ENCODE results near the gene RTP5.
"Not testable (repeated sequence)": the region's sequence is repeated elsewhere in the genome, so short reads cannot be mapped to it uniquely, and the experiment has no call there.

The RTP5 gene

DNA sequence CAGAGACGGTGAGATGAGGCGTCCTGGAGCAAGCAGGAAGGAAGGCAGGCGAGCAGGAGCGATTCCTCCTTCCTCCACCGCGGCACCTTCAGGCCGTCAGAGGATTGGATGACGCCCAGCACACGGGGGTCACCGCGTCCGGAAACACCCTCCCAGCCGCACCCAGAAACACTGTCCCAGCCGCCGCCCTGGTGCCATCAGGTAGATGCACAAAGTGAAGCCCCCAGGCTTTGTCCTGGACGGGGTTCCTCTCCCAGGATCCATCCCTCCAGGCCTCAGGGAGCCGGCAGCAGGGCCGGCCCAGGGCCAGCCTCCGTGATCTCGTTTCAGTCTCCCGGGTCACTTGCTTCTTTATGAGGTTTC is 31.5 kb downstream of the RTP5 start:
- 88 to 91% methylated on average over 17 of the region's 21 CpGs for WGBS, 2 experiments (ENCODE audit: insufficient coverage in 2 of 2)
- no peak overlapping the region for H3K27ac ChIP-seq (ENCODE audit: low read depth, low read length, severe bottlenecking)
- H3K36me3 ChIP-seq (ENCODE audit: control insufficient read depth, insufficient read depth, low read length), result no peaks in the 10 kb centered on the region
- H3K4me3 ChIP-seq (ENCODE audit: extremely low read depth, insufficient read depth, low read length, poor library complexity, severe bottlenecking), result no peak overlapping the region
- peaks cover 12% of the 10 kb centered on the region for H3K4me1 ChIP-seq (ENCODE audit: control insufficient read depth, insufficient read depth, low read length, poor library complexity, severe bottlenecking)
- H3K9me3 ChIP-seq (ENCODE audit: control insufficient read depth, low read length), result no peaks in the 10 kb centered on the region

DNA sequence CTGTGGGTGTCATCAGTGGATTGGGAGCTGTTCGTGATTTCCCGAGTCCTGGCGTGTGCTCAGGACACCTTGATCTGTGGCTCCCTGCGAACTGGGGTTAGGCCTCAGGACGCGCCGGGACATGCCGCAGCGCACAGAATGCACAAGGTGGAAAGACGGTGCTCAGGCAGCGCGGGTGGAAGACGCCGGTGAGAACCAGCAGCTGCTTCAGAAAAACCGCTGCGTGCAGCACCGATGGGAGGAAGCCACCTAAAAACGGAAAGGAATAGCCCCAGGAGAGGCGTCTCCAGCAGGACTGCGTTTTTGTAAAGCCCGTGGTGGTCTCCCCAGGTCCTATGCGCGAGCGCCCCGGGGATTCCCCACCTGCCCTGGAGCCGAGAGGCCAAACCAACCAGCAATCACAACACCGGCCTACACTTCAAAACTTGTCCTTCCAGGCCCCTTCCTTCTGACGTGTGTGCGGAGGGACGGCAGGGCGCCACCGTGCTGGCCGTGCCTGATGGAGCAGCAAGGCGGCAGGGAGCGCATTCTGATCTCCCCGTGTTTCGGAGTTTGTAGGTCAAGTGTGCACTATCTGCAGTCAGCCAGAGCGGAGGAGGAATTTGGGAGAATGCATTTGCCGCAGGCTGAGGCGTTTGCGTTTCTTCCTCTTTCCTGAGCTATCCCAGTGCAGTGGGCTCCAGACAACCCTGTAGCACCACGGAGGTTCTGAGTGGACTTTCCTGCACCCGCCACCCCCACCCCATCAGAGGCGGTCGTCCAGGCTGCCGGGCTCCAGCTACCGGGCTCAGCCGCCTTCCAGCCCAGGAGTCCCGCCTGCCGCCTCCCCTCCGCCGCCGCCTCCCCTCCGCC is 32.2 kb downstream of the RTP5 start:
- Histone ChIP-seq H3K4me1 (ENCODE audit: control insufficient read depth, insufficient read depth, low read length, poor library complexity, severe bottlenecking) (peaks cover 12% of the 10 kb centered on the region), H3K27ac (ENCODE audit: low read depth, low read length, severe bottlenecking) (no peak overlapping the region), H3K9me3 (ENCODE audit: control insufficient read depth, low read length) (no peaks in the 10 kb centered on the region), H3K4me3 (ENCODE audit: extremely low read depth, insufficient read depth, low read length, poor library complexity, severe bottlenecking) (peak overlapping the region; percentile 14), H3K36me3 (ENCODE audit: control insufficient read depth, insufficient read depth, low read length) (no peaks in the 10 kb centered on the region)
- WGBS, 2 experiments (ENCODE audit: insufficient coverage in 2 of 2), result 43 to 50% methylated on average over 34 to 41 of the region's 54 CpGs

DNA sequence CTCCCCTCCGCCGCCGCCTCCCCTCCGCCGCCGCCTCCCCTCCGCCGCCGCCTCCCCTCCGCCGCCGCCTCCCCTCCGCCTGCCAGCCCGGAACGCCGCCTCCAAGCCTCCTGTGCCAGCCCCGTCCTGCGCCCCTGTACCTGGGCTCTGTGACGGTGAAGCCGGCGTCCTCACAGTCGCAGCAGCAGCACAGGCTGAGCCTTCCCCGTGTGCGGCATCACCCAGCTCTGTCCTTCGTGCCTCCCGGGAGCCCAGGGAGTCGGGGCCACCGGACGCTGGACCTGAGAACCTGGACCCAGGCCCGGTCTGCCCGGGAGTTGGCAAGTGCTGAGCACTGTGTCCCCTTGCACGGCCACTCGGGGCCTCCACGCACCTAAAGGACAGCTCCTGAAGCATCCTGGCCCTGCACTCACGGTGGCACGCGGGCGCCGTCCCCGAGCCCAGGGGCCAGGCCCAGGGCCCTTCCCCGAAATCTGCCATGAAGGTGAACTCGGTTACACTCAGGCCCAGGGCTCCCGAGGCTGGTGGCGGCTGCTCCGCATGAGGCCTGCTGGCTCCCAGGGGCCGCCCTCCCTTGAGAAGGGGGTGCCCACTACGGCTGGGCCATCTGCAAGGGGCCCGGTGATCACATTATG is 32.9 kb downstream of the RTP5 start:
- WGBS, 2 experiments (ENCODE audit: insufficient coverage in 2 of 2), result 51 to 56% methylated on average over 28 to 30 of the region's 48 CpGs

DNA sequence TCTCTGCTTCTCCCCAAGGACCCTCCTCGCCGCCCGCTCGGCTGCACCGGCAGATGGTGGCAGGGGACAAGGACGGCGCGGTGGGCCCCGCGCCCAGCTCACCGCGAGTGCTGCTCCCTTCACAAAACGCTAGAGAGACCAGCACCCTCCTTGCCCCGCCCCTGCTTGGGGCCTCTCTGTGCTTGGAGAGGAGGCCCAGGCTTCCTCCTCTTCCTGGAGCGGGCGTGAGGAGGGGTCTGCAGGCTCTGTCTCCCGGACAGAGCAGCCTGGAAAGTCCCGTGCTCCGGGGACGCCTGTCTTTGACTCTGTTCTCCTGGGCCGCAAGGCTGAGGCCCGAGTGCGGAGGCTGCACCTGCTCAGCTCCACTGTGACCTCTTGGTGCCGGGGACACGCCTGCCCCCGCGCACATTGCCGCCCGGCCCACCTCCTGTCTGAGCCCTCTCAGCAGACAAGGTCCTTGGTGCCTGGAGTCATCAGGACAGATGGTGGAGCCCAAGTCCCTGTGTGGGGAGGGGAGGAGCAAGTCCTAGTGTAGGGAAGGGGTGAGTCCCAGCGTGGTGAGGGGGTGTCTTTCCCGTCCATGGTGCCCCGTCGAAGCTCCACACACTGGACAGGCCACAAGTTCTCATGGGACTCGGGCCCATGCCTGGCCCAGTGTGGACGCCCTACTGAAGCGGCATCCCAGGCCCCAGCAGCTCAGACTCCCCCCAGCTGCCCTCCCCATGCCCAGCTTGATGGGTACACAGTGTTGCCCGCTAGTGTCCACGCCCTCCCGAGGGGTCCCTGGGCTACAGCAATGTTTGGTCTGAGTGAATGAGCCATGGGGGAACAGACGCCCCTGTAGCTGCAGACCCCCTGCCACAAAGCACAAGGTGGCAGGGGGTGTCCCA is 33.8 kb downstream of the RTP5 start:
- WGBS, 2 experiments (ENCODE audit: insufficient coverage in 2 of 2), result 92% methylated on average over 37 to 40 of the region's 40 CpGs
- H3K27ac ChIP-seq (ENCODE audit: low read depth, low read length, severe bottlenecking), result no peak overlapping the region
- H3K4me3 ChIP-seq (ENCODE audit: extremely low read depth, insufficient read depth, low read length, poor library complexity, severe bottlenecking), result no peak overlapping the region
- H3K9me3 ChIP-seq (ENCODE audit: control insufficient read depth, low read length), result no peaks in the 10 kb centered on the region
- H3K4me1 ChIP-seq (ENCODE audit: control insufficient read depth, insufficient read depth, low read length, poor library complexity, severe bottlenecking), result peaks cover 12% of the 10 kb centered on the region
- no peaks in the 10 kb centered on the region for H3K36me3 ChIP-seq (ENCODE audit: control insufficient read depth, insufficient read depth, low read length)

More for the DNA sequence above, 32.9 kb downstream of the RTP5 start:
- Histone ChIP-seq H3K36me3 (ENCODE audit: control insufficient read depth, insufficient read depth, low read length) (no peaks in the 10 kb centered on the region), H3K4me3 (ENCODE audit: extremely low read depth, insufficient read depth, low read length, poor library complexity, severe bottlenecking) (no peak overlapping the region), H3K9me3 (ENCODE audit: control insufficient read depth, low read length) (no peaks in the 10 kb centered on the region), H3K4me1 (ENCODE audit: control insufficient read depth, insufficient read depth, low read length, poor library complexity, severe bottlenecking) (peaks cover 12% of the 10 kb centered on the region), H3K27ac (ENCODE audit: low read depth, low read length, severe bottlenecking) (no peak overlapping the region)

DNA sequence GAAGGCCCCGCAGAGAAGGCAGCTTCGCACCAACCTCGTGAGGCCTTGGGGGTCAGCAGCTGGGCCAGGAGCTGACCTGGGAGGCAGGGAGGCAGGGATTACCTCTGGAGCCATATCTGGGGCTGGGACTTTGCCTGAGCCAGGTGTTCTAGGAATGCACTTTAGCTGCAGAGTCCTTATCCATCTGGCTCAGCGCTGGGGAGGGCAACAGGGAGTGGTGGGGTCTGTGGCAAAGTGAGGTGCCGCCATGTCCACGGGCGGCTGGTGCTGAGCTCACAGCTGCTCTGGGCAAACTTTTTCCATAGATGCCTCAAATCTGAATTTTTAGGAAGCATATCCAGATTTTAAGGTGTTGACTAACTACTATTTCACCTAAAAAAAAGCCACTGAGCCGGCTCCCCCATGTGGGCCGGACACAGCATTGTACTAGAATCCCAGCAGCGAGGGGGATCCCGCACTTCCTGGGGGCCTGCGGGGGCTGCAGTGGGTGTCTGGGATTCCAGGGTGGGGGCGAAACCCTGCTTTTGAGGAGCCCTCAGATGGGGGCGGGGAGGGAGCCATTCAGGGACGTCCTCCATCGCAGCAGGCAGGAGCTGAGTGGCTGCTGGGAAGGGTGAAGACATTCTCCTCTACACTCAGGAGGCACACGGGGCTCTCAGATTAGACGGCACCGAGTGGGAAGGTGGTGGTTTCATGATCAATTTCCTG is 34.6 kb downstream of the RTP5 start:
- H3K36me3 ChIP-seq (ENCODE audit: control insufficient read depth, insufficient read depth, low read length), result no peaks in the 10 kb centered on the region
- peaks cover 12% of the 10 kb centered on the region for H3K4me1 ChIP-seq (ENCODE audit: control insufficient read depth, insufficient read depth, low read length, poor library complexity, severe bottlenecking)
- H3K4me3 ChIP-seq (ENCODE audit: extremely low read depth, insufficient read depth, low read length, poor library complexity, severe bottlenecking), result no peak overlapping the region
- no peak overlapping the region for H3K27ac ChIP-seq (ENCODE audit: low read depth, low read length, severe bottlenecking)
- H3K9me3 ChIP-seq (ENCODE audit: control insufficient read depth, low read length), result no peaks in the 10 kb centered on the region
- 96 to 97% methylated on average over 11 to 13 of the region's 19 CpGs for WGBS, 2 experiments (ENCODE audit: insufficient coverage in 2 of 2)

DNA sequence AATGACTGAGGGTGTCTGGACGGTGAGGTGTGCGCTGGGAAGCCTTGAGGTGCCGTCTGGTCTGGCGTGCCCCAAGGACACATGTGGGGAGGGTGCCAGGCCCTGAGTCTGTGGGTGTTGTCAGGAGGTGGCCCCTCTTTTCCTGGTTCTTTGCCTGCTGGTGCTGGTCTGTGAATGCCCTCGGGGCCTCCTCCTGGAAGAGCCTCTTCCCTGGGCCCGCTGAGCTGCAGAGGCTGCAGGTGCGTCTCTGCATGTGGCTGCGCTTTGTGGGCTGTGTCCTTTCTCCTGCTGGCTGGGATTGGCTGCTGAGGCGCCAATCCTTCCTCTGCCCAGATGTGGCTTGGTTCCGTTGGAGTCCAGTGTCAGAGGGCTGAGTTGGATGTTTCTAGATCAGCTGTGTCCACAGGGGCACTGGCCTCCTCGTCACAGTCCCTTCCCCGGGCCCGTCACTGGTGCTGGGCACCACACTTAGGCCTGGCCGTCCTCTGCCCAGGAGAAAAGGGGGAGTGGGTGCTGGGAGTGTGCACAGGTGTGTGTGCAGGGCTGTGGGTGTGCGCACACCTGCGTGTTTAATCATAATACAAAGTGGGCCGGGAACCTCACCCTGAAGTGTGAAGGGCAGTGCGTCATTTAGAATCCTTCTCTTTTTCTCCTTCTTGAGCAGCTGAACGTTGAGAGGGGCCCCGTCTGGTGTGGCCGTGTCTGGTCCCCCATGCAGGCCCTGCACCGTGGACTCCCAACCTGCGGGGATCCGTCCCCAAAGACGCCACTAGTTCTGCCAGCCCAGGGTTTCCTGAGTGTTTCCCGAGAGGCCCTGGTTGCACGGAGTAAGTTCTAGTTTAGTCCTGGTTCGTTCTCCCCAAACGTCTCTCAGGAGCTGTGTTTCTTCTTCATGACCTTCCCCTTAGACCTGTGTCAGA is 35.5 kb downstream of the RTP5 start:
- Histone ChIP-seq H3K36me3 (ENCODE audit: control insufficient read depth, insufficient read depth, low read length) (no peaks in the 10 kb centered on the region), H3K4me1 (ENCODE audit: control insufficient read depth, insufficient read depth, low read length, poor library complexity, severe bottlenecking) (peaks cover 9% of the 10 kb centered on the region), H3K4me3 (ENCODE audit: extremely low read depth, insufficient read depth, low read length, poor library complexity, severe bottlenecking) (no peak overlapping the region), H3K9me3 (ENCODE audit: control insufficient read depth, low read length) (no peaks in the 10 kb centered on the region), H3K27ac (ENCODE audit: low read depth, low read length, severe bottlenecking) (no peak overlapping the region)
- 90 to 92% methylated on average over 22 to 28 of the region's 29 CpGs for WGBS, 2 experiments (ENCODE audit: insufficient coverage in 2 of 2)

DNA sequence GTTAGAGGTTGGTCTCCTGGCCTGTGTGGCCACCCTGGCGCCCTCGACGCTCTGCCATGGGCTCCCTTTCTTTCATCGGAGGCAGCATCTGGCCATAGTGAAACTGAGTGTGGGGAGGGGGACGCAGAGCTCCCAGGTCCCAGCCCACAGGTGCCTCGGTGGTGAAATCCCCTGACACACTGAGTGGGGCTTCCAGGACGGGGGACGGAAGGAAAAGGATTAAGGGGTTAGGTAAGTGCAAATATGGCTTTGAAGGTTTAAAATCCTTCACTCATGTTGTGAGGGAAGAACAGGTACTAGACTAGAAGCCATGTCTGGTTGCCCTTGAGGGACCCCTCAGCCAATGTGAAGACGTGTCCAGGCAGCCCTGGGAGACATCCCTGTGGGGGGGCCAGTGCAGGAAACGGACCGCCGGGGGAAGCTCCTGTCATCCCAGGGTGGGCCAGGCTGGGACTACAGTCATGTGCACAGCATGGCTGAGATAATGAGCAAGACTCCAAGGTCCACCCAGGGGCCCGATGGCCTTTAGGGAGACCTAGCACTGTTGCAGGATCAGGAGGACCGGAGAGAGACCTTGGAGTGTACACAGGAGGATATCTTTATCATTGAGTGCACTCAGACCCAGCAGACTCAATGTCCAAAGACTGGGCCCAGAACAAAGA is 36.3 kb downstream of the RTP5 start:
- Histone ChIP-seq H3K4me1 (ENCODE audit: control insufficient read depth, insufficient read depth, low read length, poor library complexity, severe bottlenecking) (peaks cover 7% of the 10 kb centered on the region), H3K4me3 (ENCODE audit: extremely low read depth, insufficient read depth, low read length, poor library complexity, severe bottlenecking) (no peak overlapping the region), H3K36me3 (ENCODE audit: control insufficient read depth, insufficient read depth, low read length) (no peaks in the 10 kb centered on the region), H3K27ac (ENCODE audit: low read depth, low read length, severe bottlenecking) (no peak overlapping the region), H3K9me3 (ENCODE audit: control insufficient read depth, low read length) (no peaks in the 10 kb centered on the region)
- 90 to 92% methylated on average over 11 to 12 of the region's 14 CpGs for WGBS, 2 experiments (ENCODE audit: insufficient coverage in 2 of 2)

DNA sequence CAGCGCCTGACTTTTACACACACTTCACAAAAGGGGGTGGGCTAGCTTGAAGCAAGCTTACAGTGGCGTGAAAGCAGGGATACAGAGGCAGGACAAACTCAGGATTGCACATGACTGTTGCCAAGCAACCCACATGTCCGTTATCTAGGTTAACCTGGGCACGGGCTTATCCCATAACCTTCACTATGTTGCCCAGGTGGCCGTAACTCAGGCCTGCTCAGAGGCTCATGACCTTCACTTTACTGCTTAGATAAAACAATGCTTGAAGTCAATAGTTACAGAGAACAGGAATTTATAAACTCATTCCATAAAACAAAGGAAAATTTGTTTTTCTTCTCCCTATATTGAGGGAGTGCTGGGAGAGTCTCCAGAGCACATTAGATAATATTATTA is 36.8 kb downstream of the RTP5 start:
- not testable (repeated sequence) for H3K4me1 ChIP-seq (ENCODE audit: control insufficient read depth, insufficient read depth, low read length, poor library complexity, severe bottlenecking); H3K9me3 ChIP-seq (ENCODE audit: control insufficient read depth, low read length); H3K4me3 ChIP-seq (ENCODE audit: extremely low read depth, insufficient read depth, low read length, poor library complexity, severe bottlenecking); H3K27ac ChIP-seq (ENCODE audit: low read depth, low read length, severe bottlenecking); H3K36me3 ChIP-seq (ENCODE audit: control insufficient read depth, insufficient read depth, low read length)
- 94 to 100% methylated on average over 3 to 4 of the region's 5 CpGs for WGBS, 2 experiments (ENCODE audit: insufficient coverage in 2 of 2)

DNA sequence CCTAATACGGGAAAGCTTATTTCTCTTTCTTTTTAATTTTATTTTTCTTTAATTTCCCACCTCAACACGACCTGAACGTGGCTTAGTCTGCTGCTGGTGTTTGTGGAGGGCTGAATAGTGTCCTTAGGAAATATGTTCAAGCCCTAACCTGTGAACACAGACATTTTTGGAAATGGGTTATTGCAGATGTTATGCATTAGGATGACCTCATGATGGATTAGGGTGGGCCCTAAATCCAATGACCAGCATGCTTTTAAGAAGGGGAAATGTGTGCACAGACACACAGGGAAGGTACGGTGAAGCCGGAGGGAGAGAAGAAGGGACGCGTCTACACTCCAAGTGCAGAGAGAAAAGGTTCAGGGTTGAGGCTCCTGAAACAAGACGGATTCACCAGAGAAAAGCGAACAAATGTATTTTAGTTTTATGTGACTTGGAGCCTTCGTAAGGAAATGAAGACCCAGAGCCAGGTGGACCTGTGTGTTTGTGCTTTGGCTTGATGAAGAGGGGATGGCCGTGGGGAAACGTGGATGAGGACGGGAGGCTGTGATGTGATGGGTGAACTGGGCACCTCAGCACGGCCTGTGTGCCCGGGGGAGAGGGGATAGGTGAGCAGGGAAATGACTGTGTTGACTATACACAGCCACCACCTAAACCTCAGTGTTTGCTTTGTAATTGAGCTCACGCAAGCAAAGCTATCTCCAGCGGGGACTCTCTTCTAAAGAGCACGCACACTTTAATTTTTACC is 37.5 kb downstream of the RTP5 start:
- Histone ChIP-seq H3K9me3 (ENCODE audit: control insufficient read depth, low read length) (no peaks in the 10 kb centered on the region), H3K27ac (ENCODE audit: low read depth, low read length, severe bottlenecking) (no peak overlapping the region), H3K4me3 (ENCODE audit: extremely low read depth, insufficient read depth, low read length, poor library complexity, severe bottlenecking) (no peak overlapping the region), H3K4me1 (ENCODE audit: control insufficient read depth, insufficient read depth, low read length, poor library complexity, severe bottlenecking) (no peaks in the 10 kb centered on the region), H3K36me3 (ENCODE audit: control insufficient read depth, insufficient read depth, low read length) (no peaks in the 10 kb centered on the region)
- WGBS, 2 experiments (ENCODE audit: insufficient coverage in 2 of 2), result 97 to 98% methylated on average over 11 of the region's 18 CpGs
